ENCODE measurements around the gene PCDH11X.
"Not testable (repeated sequence)": the region's sequence is repeated elsewhere in the genome, so short reads cannot be mapped to it uniquely, and the experiment has no call there.

PCDH11X gene

GRCh38 chrX:91779135-91779534 lies at the start of gene PCDH11X:
PCDH11X (plus strand) TSS chrX:91779375; CDS start chrX:91835505, 56,130 bp downstream.
- peak; percentile 97 for FAIRE-seq
- not testable (repeated sequence) for DNase-seq (ENCODE audit: low spot score)

- FAIRE-seq, result peak; percentile 13
- DNase-seq (ENCODE audit: low spot score), result not testable (repeated sequence)
These were observed 31.7 kb upstream of the PCDH11X start for GRCh38 chrX:91747446-91747845.

- not testable (repeated sequence) for DNase-seq (ENCODE audit: low spot score); FAIRE-seq
These were observed 26.2 kb upstream of the PCDH11X start for GRCh38 chrX:91753022-91753421.

- FAIRE-seq; DNase-seq (ENCODE audit: low spot score): not testable (repeated sequence)
These were observed 8.3 kb upstream of the PCDH11X start for GRCh38 chrX:91770619-91771488.

- not testable (repeated sequence) for DNase-seq (ENCODE audit: low spot score); FAIRE-seq
These were observed 5.2 kb upstream of the PCDH11X start for GRCh38 chrX:91773943-91774342.

GRCh38 chrX:91780008-91780407 lies 833 bp downstream of the PCDH11X start:
- not testable (repeated sequence) for FAIRE-seq

GRCh38 chrX:91780698-91781097 lies 1.5 kb downstream of the PCDH11X start:
- not testable (repeated sequence) for FAIRE-seq

More at GRCh38 chrX:91780008-91780407, 833 bp downstream of the PCDH11X start:
- not testable (repeated sequence) for DNase-seq (ENCODE audit: low spot score)

GRCh38 chrX:91781553-91782298 lies 2.6 kb downstream of the PCDH11X start:
- DNase-seq (ENCODE audit: low spot score); FAIRE-seq: not testable (repeated sequence)

More at GRCh38 chrX:91780698-91781097, 1.5 kb downstream of the PCDH11X start:
- not testable (repeated sequence) for DNase-seq (ENCODE audit: low spot score)

GRCh38 chrX:91782825-91783224 lies 3.6 kb downstream of the PCDH11X start:
- not testable (repeated sequence) for DNase-seq (ENCODE audit: low spot score); FAIRE-seq

- not testable (repeated sequence) for FAIRE-seq; DNase-seq (ENCODE audit: low spot score)
These were observed 38.4 kb downstream of the PCDH11X start for GRCh38 chrX:91817537-91817936.

GRCh38 chrX:91825321-91825720 lies 46.1 kb downstream of the PCDH11X start:
- FAIRE-seq; DNase-seq (ENCODE audit: low spot score): not testable (repeated sequence)

Data from urothelium cell line (cell line).